GM19193 (cell line): ENCODE measurements around the gene PDE1C.

Source experiments
- POLR2A ChIP-seq: IDR thresholded peaks from 4 replicates; pipeline ENCODE4 v1.6.1; 2011; ENCODE audit not compliant: insufficient read depth, insufficient read length; ENCODE audit errors: extremely low read depth

Gene PDE1C

GRCh38 chr7:31995134-31995533, 75.1 kb downstream of the PDE1C start:
- TF ChIP-seq POLR2A = no peak

GRCh38 chr7:31991846-31992245, 78.4 kb downstream of the PDE1C start:
- no peak for TF ChIP-seq POLR2A

- TF ChIP-seq POLR2A = no peak
Observed at GRCh38 chr7:31991406-31991805, 78.8 kb downstream of the PDE1C start.

- no peak for TF ChIP-seq POLR2A
Observed at GRCh38 chr7:31986878-31987518, 83.2 kb downstream of the PDE1C start.

GRCh38 chr7:31982962-31983361, 87.2 kb downstream of the PDE1C start:
- no peak for TF ChIP-seq POLR2A

- no peak for TF ChIP-seq POLR2A
Observed at GRCh38 chr7:31981874-31982390, 88.3 kb downstream of the PDE1C start.

- no peak for TF ChIP-seq POLR2A
Observed at GRCh38 chr7:31979690-31980330, 90.4 kb downstream of the PDE1C start.

GRCh38 chr7:31975546-31975945, 94.7 kb downstream of the PDE1C start:
- no peak for TF ChIP-seq POLR2A

GRCh38 chr7:31974351-31974750, 95.9 kb downstream of the PDE1C start:
- TF ChIP-seq POLR2A = no peak

- no peak for TF ChIP-seq POLR2A
Observed at GRCh38 chr7:31971049-31971667, 99.0 kb downstream of the PDE1C start.

GRCh38 chr7:31970501-31970900, 99.7 kb downstream of the PDE1C start:
- TF ChIP-seq POLR2A = no peak

- no peak for TF ChIP-seq POLR2A
Observed at GRCh38 chr7:31963569-31964175, 106.5 kb downstream of the PDE1C start.

- TF ChIP-seq POLR2A = no peak
Observed at GRCh38 chr7:31962246-31962645, 108.0 kb downstream of the PDE1C start.

GRCh38 chr7:31958226-31958625, 112.0 kb downstream of the PDE1C start:
- no peak for TF ChIP-seq POLR2A

GRCh38 chr7:31957756-31958155, 112.5 kb downstream of the PDE1C start:
- no peak for TF ChIP-seq POLR2A
